Neural progenitor cell (in vitro differentiated cells): ENCODE results near the gene ADNP2. TPM values are rescaled to one million over a fixed set of nuclear protein-coding genes. Genes with fewer than 3 reads are reported as not detected.

ENCODE experiments used
- DNase-seq: peaks from one replicate; pipeline ENCODE4 v3.0.0-alpha.2; 2016; ENCODE audit warnings: low spot score
- H2AFZ ChIP-seq: fragments of 200-600 bp; sonication (generic); replicated peaks from 2 replicates; pipeline ENCODE4 v1.6.1; 2016; ENCODE audit warnings: antibody characterized with exemption
- H3F3A ChIP-seq: fragments of 200-600 bp; sonication (generic); 2 replicates; pipeline ENCODE4 v1.6.1; 2016; ENCODE audit warnings: antibody characterized with exemption, low read depth
- H3K27ac ChIP-seq: fragments of 200-600 bp; sonication (generic); 2 replicates; pipeline ENCODE4 v1.5.1; 2016; ENCODE audit warnings: mild to moderate bottlenecking
- H3K27me3 ChIP-seq: fragments of 200-600 bp; sonication (generic); 2 replicates; pipeline ENCODE4 v1.6.1; 2016; ENCODE audit warnings: mild to moderate bottlenecking, moderate library complexity
- H3K36me3 ChIP-seq: fragments of 200-600 bp; sonication (generic); 2 replicates; pipeline ENCODE4 v1.5.1; 2016
- H3K4me1 ChIP-seq: fragments of 200-600 bp; sonication (generic); 2 replicates; pipeline ENCODE4 v1.6.1; 2016; ENCODE audit warnings: mixed run types
- H3K4me2 ChIP-seq: fragments of 200-600 bp; sonication (generic); 2 replicates; pipeline ENCODE4 v1.6.1; 2016
- H3K4me3 ChIP-seq: fragments of 200-600 bp; sonication (generic); 2 replicates; pipeline ENCODE4 v1.5.1; 2016
- H3K79me2 ChIP-seq: fragments of 200-600 bp; sonication (generic); 2 replicates; pipeline ENCODE4 v1.6.1; 2016; ENCODE audit warnings: low read depth
- H3K9ac ChIP-seq: fragments of 200-600 bp; sonication (generic); 2 replicates; pipeline ENCODE4 v1.6.1; 2016
- H3K9me3 ChIP-seq: fragments of 200-600 bp; sonication (generic); 2 replicates; pipeline ENCODE4 v1.5.1; 2016; ENCODE audit warnings: low read depth
- H4K20me1 ChIP-seq: fragments of 200-600 bp; sonication (generic); 2 replicates; pipeline ENCODE4 v1.6.1; 2016; ENCODE audit warnings: low read depth
- H3K27ac Mint-ChIP-seq: 3 replicates; pipeline ENCODE4 v1.8.0; 2021; ENCODE audit warnings: mixed read lengths
- H3K27me3 Mint-ChIP-seq: 2 replicates; pipeline ENCODE4 v1.8.0; 2022; ENCODE audit warnings: low read depth, mild to moderate bottlenecking, inconsistent platforms, moderate library complexity, mixed read lengths; ENCODE audit not compliant: insufficient read depth
- H3K36me3 Mint-ChIP-seq: 3 replicates; pipeline ENCODE4 v1.8.0; 2021; ENCODE audit warnings: mixed read lengths
- H3K4me1 Mint-ChIP-seq: 3 replicates; pipeline ENCODE4 v1.8.0; 2021; ENCODE audit warnings: mixed read lengths
- H3K4me3 Mint-ChIP-seq: 3 replicates; pipeline ENCODE4 v1.8.0; 2021; ENCODE audit warnings: mild to moderate bottlenecking, moderate library complexity, mixed read lengths
- H3K9me3 Mint-ChIP-seq: 3 replicates; pipeline ENCODE4 v1.8.0; 2020; ENCODE audit warnings: mixed read lengths
- EZH2 ChIP-seq: fragments of 200-600 bp; sonication (generic); IDR thresholded peaks from 2 replicates; pipeline ENCODE4 v1.6.1; 2017; ENCODE audit warnings: antibody characterized with exemption, mild to moderate bottlenecking, moderate library complexity
- EZH2phosphoT487 ChIP-seq: fragments of 200-600 bp; sonication (generic); IDR thresholded peaks from 2 replicates; pipeline ENCODE4 v1.6.1; 2017; ENCODE audit warnings: antibody characterized with exemption
- total RNA-seq: library from RNA; depleted of rRNA; stranded (reverse); fragments of >200 nt; gene quantifications from 2 replicates; pipeline ENCODE4 v1.2.3, GENCODE V29; 2015; ENCODE audit warnings: low replicate concordance
- TF ChIP-seq, protein P1 (sequence below): fragments of 200-600 bp; sonication (generic); IDR thresholded peaks from 2 replicates; pipeline ENCODE4 v1.5.1; 2017; ENCODE audit warnings: antibody characterized with exemption, mild to moderate bottlenecking

Gene ADNP2
- total RNA-seq, 1 donor from 2014 or later = 72.4 TPM

DNA sequence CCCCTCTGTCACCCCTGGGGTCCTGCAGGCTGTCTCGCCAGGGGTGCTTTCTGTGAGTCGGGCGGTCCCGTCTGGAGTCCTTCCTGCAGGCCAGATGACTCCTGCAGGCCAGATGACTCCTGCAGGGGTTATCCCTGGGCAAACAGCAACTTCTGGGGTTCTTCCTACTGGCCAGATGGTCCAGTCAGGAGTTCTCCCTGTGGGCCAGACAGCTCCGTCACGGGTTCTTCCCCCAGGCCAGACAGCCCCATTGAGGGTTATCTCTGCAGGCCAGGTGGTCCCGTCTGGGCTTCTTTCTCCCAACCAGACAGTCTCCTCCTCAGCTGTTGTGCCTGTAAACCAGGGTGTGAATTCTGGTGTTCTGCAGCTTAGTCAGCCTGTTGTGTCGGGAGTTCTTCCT lies 27.6 kb downstream of the ADNP2 start:
- Histone ChIP-seq H2AFZ (no peak overlapping the region), H3K9me3 (no peaks in the 10 kb centered on the region), H3K9ac (no peak overlapping the region), H3K36me3 (peaks cover 30% of the 10 kb centered on the region), H3K4me1 (no peaks in the 10 kb centered on the region), H3F3A (no peaks in the 10 kb centered on the region), H3K27ac (no peak overlapping the region), H4K20me1 (peaks cover 27% of the 10 kb centered on the region), H3K27me3 (no peaks in the 10 kb centered on the region), H3K79me2 (peaks cover 43% of the 10 kb centered on the region), H3K4me3 (no peak overlapping the region), H3K4me2 (no peak overlapping the region)
- DNase-seq = no peak
- H3K36me3 Mint-ChIP-seq = peaks cover 40% of the 10 kb centered on the region
- H3K4me1 Mint-ChIP-seq = no peaks in the 10 kb centered on the region
- TF ChIP-seq EZH2 (no peak), EZH2phosphoT487 (no peak)
- TF ChIP-seq, protein P1, sequence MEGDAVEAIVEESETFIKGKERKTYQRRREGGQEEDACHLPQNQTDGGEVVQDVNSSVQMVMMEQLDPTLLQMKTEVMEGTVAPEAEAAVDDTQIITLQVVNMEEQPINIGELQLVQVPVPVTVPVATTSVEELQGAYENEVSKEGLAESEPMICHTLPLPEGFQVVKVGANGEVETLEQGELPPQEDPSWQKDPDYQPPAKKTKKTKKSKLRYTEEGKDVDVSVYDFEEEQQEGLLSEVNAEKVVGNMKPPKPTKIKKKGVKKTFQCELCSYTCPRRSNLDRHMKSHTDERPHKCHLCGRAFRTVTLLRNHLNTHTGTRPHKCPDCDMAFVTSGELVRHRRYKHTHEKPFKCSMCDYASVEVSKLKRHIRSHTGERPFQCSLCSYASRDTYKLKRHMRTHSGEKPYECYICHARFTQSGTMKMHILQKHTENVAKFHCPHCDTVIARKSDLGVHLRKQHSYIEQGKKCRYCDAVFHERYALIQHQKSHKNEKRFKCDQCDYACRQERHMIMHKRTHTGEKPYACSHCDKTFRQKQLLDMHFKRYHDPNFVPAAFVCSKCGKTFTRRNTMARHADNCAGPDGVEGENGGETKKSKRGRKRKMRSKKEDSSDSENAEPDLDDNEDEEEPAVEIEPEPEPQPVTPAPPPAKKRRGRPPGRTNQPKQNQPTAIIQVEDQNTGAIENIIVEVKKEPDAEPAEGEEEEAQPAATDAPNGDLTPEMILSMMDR = no peak
- no peaks in the 10 kb centered on the region for H3K9me3 Mint-ChIP-seq
- H3K4me3 Mint-ChIP-seq = no peak overlapping the region
- H3K27me3 Mint-ChIP-seq = peaks cover 2% of the 10 kb centered on the region
- no peak overlapping the region for H3K27ac Mint-ChIP-seq

DNA sequence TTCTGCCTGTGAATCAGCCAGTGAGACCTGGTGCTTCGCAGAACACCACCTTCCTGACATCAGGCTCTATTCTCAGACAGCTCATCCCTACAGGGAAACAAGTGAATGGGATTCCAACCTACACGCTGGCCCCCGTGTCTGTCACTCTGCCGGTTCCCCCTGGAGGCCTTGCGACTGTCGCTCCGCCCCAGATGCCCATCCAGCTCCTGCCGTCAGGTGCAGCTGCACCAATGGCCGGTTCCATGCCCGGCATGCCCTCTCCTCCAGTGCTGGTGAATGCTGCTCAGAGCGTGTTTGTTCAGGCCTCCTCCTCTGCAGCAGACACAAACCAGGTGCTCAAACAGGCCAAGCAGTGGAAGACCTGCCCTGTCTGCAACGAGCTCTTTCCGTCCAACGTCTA lies 28.1 kb downstream of the ADNP2 start:
- Histone ChIP-seq H3K4me2 (no peak overlapping the region), H3K79me2 (peaks cover 38% of the 10 kb centered on the region), H4K20me1 (peaks cover 25% of the 10 kb centered on the region), H3K4me1 (no peaks in the 10 kb centered on the region), H3K9ac (no peak overlapping the region), H3K4me3 (no peak overlapping the region), H3K36me3 (peaks cover 30% of the 10 kb centered on the region), H3F3A (no peaks in the 10 kb centered on the region), H3K27ac (no peak overlapping the region), H3K9me3 (no peaks in the 10 kb centered on the region), H3K27me3 (no peaks in the 10 kb centered on the region), H2AFZ (no peak overlapping the region)
- Mint-ChIP-seq H3K9me3 (no peaks in the 10 kb centered on the region), H3K27me3 (peaks cover 2% of the 10 kb centered on the region), H3K4me3 (no peak overlapping the region), H3K36me3 (peaks cover 36% of the 10 kb centered on the region), H3K27ac (no peak overlapping the region), H3K4me1 (no peaks in the 10 kb centered on the region)
- no peak for TF ChIP-seq EZH2
- TF ChIP-seq, protein P1 = no peak
- no peak for TF ChIP-seq EZH2phosphoT487
- DNase-seq = no peak

DNA sequence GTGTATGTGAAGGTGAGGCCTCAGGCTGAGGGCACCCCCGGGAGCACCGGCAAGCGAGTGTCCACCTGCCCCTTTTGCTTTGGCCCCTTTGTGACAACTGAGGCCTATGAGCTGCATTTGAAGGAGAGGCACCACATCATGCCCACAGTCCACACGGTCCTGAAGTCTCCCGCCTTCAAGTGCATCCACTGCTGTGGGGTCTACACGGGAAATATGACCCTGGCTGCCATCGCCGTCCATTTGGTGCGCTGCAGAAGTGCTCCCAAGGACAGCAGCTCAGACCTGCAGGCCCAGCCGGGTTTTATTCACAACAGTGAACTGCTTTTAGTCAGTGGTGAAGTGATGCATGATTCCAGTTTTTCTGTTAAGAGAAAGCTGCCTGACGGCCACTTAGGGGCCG lies 28.9 kb downstream of the ADNP2 start:
- no peak overlapping the region for H3K9ac ChIP-seq
- peaks cover 30% of the 10 kb centered on the region for H3K79me2 ChIP-seq
- no peaks in the 10 kb centered on the region for H3K4me1 ChIP-seq
- Mint-ChIP-seq H3K4me3 (no peak overlapping the region), H3K4me1 (no peaks in the 10 kb centered on the region), H3K9me3 (no peaks in the 10 kb centered on the region), H3K27ac (no peak overlapping the region), H3K27me3 (peaks cover 2% of the 10 kb centered on the region), H3K36me3 (peaks cover 32% of the 10 kb centered on the region)
- H3K4me2 ChIP-seq = no peak overlapping the region
- H3K27ac ChIP-seq = no peak overlapping the region
- no peak for DNase-seq
- no peaks in the 10 kb centered on the region for H3K9me3 ChIP-seq
- peaks cover 27% of the 10 kb centered on the region for H3K36me3 ChIP-seq
- no peak overlapping the region for H2AFZ ChIP-seq
- no peak overlapping the region for H3K4me3 ChIP-seq
- H3F3A ChIP-seq = no peaks in the 10 kb centered on the region
- no peaks in the 10 kb centered on the region for H3K27me3 ChIP-seq
- TF ChIP-seq EZH2 (no peak), EZH2phosphoT487 (no peak)
- TF ChIP-seq, protein P1 = no peak
- peaks cover 23% of the 10 kb centered on the region for H4K20me1 ChIP-seq
